Measurements from ENCODE around the gene LRP1B. TPM values are rescaled to one million over a fixed set of nuclear protein-coding genes. Genes with fewer than 3 reads are reported as not detected.

The LRP1B gene
- total RNA-seq, 4 donors from 2014 or later = 0.85 to 3.3 (median 1.1) TPM; not detected in 1

- no peak overlapping the region for H3K4me3 ChIP-seq
- H3K9me3 ChIP-seq = no peaks in the 10 kb centered on the region
- no peaks in the 10 kb centered on the region for H3K36me3 ChIP-seq
- no peak overlapping the region for H3K27ac ChIP-seq
- H3K4me1 ChIP-seq = no peaks in the 10 kb centered on the region
- TF ChIP-seq CTCF (IDR thresholded peaks at IDR 0.05) = no peak
- no peak for TF ChIP-seq POLR2A (IDR thresholded peaks at IDR 0.05)
- H3K27me3 ChIP-seq = no peaks in the 10 kb centered on the region
- no peak for DNase-seq
Observed at GRCh38 chr2:140869107-140869506, 1261.7 kb downstream of the LRP1B start.

- no peaks in the 10 kb centered on the region for H3K27me3 ChIP-seq
- H3K27ac ChIP-seq = no peak overlapping the region
- no peak for DNase-seq
- no peak overlapping the region for H3K4me3 ChIP-seq
- no peaks in the 10 kb centered on the region for H3K9me3 ChIP-seq
- no peaks in the 10 kb centered on the region for H3K36me3 ChIP-seq
- no peaks in the 10 kb centered on the region for H3K4me1 ChIP-seq
- TF ChIP-seq CTCF (IDR thresholded peaks at IDR 0.05) (no peak), POLR2A (IDR thresholded peaks at IDR 0.05) (no peak)
Observed at GRCh38 chr2:140865837-140866236, 1265.0 kb downstream of the LRP1B start.

- Histone ChIP-seq H3K27me3 (no peaks in the 10 kb centered on the region), H3K9me3 (no peaks in the 10 kb centered on the region), H3K27ac (no peak overlapping the region), H3K4me1 (no peaks in the 10 kb centered on the region), H3K36me3 (no peaks in the 10 kb centered on the region), H3K4me3 (no peak overlapping the region)
- DNase-seq = no peak
- peak in 4 of 6 experiments; percentile 34 to 64 (median 59) for TF ChIP-seq CTCF (IDR thresholded peaks at IDR 0.05)
- no peak for TF ChIP-seq POLR2A (IDR thresholded peaks at IDR 0.05)
Observed at GRCh38 chr2:140863713-140864112, 1267.1 kb downstream of the LRP1B start.

- no peak for DNase-seq
- Histone ChIP-seq H3K4me3 (no peak overlapping the region), H3K27me3 (no peaks in the 10 kb centered on the region), H3K9me3 (no peaks in the 10 kb centered on the region), H3K27ac (no peak overlapping the region), H3K4me1 (no peaks in the 10 kb centered on the region), H3K36me3 (no peaks in the 10 kb centered on the region)
- no peak for TF ChIP-seq CTCF (IDR thresholded peaks at IDR 0.05)
- no peak for TF ChIP-seq POLR2A (IDR thresholded peaks at IDR 0.05)
Observed at GRCh38 chr2:140862181-140862580, 1268.6 kb downstream of the LRP1B start.

GRCh38 chr2:140861666-140862065, 1269.2 kb downstream of the LRP1B start:
- H3K4me1 ChIP-seq = no peaks in the 10 kb centered on the region
- TF ChIP-seq CTCF (IDR thresholded peaks at IDR 0.05) (no peak), POLR2A (IDR thresholded peaks at IDR 0.05) (no peak)
- no peaks in the 10 kb centered on the region for H3K36me3 ChIP-seq
- H3K27me3 ChIP-seq = no peaks in the 10 kb centered on the region
- no peak overlapping the region for H3K27ac ChIP-seq
- no peak for DNase-seq
- H3K9me3 ChIP-seq = no peaks in the 10 kb centered on the region
- no peak overlapping the region for H3K4me3 ChIP-seq

- Histone ChIP-seq H3K36me3 (no peaks in the 10 kb centered on the region), H3K9me3 (no peaks in the 10 kb centered on the region), H3K4me1 (no peaks in the 10 kb centered on the region), H3K4me3 (no peak overlapping the region), H3K27ac (no peak overlapping the region), H3K27me3 (no peaks in the 10 kb centered on the region)
- DNase-seq = no peak
- TF ChIP-seq POLR2A (IDR thresholded peaks at IDR 0.05) = no peak
- TF ChIP-seq CTCF (IDR thresholded peaks at IDR 0.05) = no peak
Observed at GRCh38 chr2:140855471-140855870, 1275.3 kb downstream of the LRP1B start.

Data from Peyer's patch (tissue), 4 donors.